ENCODE measurements around the gene PALM.
A peak's percentile ranks its signal among the peaks of the same experiment; 100 is the strongest.
"Not testable (repeated sequence)": the region's sequence is repeated elsewhere in the genome, so short reads cannot be mapped to it uniquely, and the experiment has no call there.

The PALM gene

GRCh38 chr19:732148-733069, 23.7 kb downstream of the PALM start:
- DNase-seq = no peak

GRCh38 chr19:734716-735115, 26.0 kb downstream of the PALM start:
- DNase-seq = no peak

- no peak for DNase-seq
Observed at GRCh38 chr19:736125-736524, 27.4 kb downstream of the PALM start.

- DNase-seq = no peak
Observed at GRCh38 chr19:737591-738093, 28.9 kb downstream of the PALM start.

- no peak for DNase-seq
Observed at GRCh38 chr19:738509-739128, 29.9 kb downstream of the PALM start.

- no peak for DNase-seq
Observed at GRCh38 chr19:739998-740715, 31.4 kb downstream of the PALM start.

GRCh38 chr19:740816-741505, 32.2 kb downstream of the PALM start:
- DNase-seq = not testable (repeated sequence)

GRCh38 chr19:741506-742131, 32.9 kb downstream of the PALM start:
- no peak for DNase-seq

- DNase-seq = no peak
Observed at GRCh38 chr19:742540-743075, 33.9 kb downstream of the PALM start.

GRCh38 chr19:743168-743687, 34.5 kb downstream of the PALM start:
- no peak for DNase-seq

- DNase-seq = not testable (repeated sequence)
Observed at GRCh38 chr19:745138-745537, 36.4 kb downstream of the PALM start.

- DNase-seq = no peak
Observed at GRCh38 chr19:746208-746819, 37.6 kb downstream of the PALM start.

GRCh38 chr19:746956-747355, 38.2 kb downstream of the PALM start:
- no peak for DNase-seq

- no peak for DNase-seq
Observed at GRCh38 chr19:747432-748273, 38.9 kb downstream of the PALM start.

- no peak for DNase-seq
Observed at GRCh38 chr19:748274-748598, 39.5 kb downstream of the PALM start.

GRCh38 chr19:749811-750210, 41.1 kb downstream of the PALM start:
- no peak for DNase-seq

GRCh38 chr19:750640-751423, 42.1 kb downstream of the PALM start, which contains the start of gene MISP:
Gene MISP, plus strand, starts transcription at chr19:751112. Its CDS starts 5,835 bp downstream, at chr19:756947.
- peak; percentile 58 for DNase-seq

- no peak for DNase-seq
Observed at GRCh38 chr19:751501-752341, 43.0 kb downstream of the PALM start.

Data from NCI-H510A treated with DMSO at 0.1 percent for 48 hours (cell line).